ENCODE measurements around the gene GID8.

The GID8 gene

DNA sequence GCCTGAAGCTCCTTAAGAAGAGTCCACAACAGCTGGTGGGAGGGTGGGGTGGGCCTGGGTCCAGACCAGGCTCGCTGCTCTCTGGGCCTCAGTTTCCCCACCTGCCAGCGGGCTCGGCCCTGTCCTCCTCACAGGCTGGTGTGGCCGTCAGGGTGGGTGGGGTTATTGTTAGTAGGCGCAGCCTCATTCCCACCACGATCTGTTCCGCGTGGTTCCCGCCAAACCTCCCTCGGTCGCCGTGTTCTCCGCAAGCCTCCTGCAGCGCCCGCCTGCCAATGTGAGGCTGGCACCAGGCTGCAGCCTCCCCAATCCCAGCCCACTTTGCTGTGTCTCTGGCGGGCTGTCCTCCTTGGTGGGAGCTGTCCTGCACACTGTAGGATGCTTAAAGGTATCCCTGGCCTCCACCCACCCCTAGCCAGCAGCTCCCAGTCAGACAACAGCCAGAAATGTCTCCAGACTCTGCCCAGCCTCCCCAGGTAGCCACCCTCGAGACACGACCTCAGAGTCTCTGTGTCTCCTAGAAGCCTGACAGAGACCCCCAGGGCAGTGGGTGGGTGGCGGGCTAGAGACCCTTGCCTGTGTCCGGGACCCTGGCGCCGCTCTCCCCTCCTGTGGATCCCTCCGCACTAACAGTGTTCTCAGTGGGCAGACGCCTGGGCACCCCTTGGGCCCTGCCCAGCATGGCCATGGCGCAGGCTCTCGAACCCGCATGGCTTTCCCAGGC lies 29.8 kb downstream of the GID8 start:
- H3K79me2 ChIP-seq (ENCODE audit: control insufficient read depth, low read length): no peaks in the 10 kb centered on the region
- H3F3A ChIP-seq (ENCODE audit: control insufficient read depth, insufficient read depth): 0 out of 2 replicates have a peak, but pooled peaks cover 4% of the 10 kb centered on the region
- H4K20me1 ChIP-seq (ENCODE audit: control insufficient read depth, insufficient read depth, low read depth, low read length): no peaks in the 10 kb centered on the region; the same call in none of the 2 replicates
- no peak overlapping the region for H3K4me2 ChIP-seq (ENCODE audit: low read length)
- H3K4me1 ChIP-seq (ENCODE audit: control insufficient read depth, low read length): peaks cover 11% of the 10 kb centered on the region
- H3K4me3 ChIP-seq (ENCODE audit: low read length): no peak overlapping the region
- H3K9me2 ChIP-seq (replicated peaks; ENCODE audit: control insufficient read depth, low read length): no peaks in the 10 kb centered on the region
- H3K36me3 ChIP-seq (ENCODE audit: control insufficient read depth, low read length): peaks cover 33% of the 10 kb centered on the region
- no peak overlapping the region for H3K27ac ChIP-seq (ENCODE audit: low read depth, low read length)
- peaks cover 10% of the 10 kb centered on the region for H3K27me3 ChIP-seq (ENCODE audit: control insufficient read depth, low read length)
- no peak for TF ChIP-seq CTCF (IDR thresholded peaks at IDR 0.05; ENCODE audit: low read depth, low read length, poor library complexity, severe bottlenecking)
- no peak for TF ChIP-seq EZH2phosphoT487 (IDR thresholded peaks at IDR 0.05; ENCODE audit: borderline replicate concordance, low read length)
- H3K9me3 ChIP-seq (ENCODE audit: control insufficient read depth, insufficient read depth, low read length): no peaks in the 10 kb centered on the region

- Histone ChIP-seq H3K4me3 (ENCODE audit: low read length) (no peak overlapping the region), H4K20me1 (ENCODE audit: control insufficient read depth, insufficient read depth, low read depth, low read length) (no peaks in the 10 kb centered on the region; the same call in none of the 2 replicates), H3K79me2 (ENCODE audit: control insufficient read depth, low read length) (no peaks in the 10 kb centered on the region), H3K36me3 (ENCODE audit: control insufficient read depth, low read length) (peaks cover 25% of the 10 kb centered on the region), H3K27ac (ENCODE audit: low read depth, low read length) (no peak overlapping the region), H3K9me2 (replicated peaks; ENCODE audit: control insufficient read depth, low read length) (no peaks in the 10 kb centered on the region), H3K9me3 (ENCODE audit: control insufficient read depth, insufficient read depth, low read length) (no peaks in the 10 kb centered on the region), H3K4me1 (ENCODE audit: control insufficient read depth, low read length) (peaks cover 13% of the 10 kb centered on the region), H3F3A (ENCODE audit: control insufficient read depth, insufficient read depth) (0 out of 2 replicates have a peak, but pooled peaks cover 4% of the 10 kb centered on the region), H3K4me2 (ENCODE audit: low read length) (no peak overlapping the region), H3K27me3 (ENCODE audit: control insufficient read depth, low read length) (peaks cover 18% of the 10 kb centered on the region)
- TF ChIP-seq CTCF (IDR thresholded peaks at IDR 0.05; ENCODE audit: low read depth, low read length, poor library complexity, severe bottlenecking): no peak
- TF ChIP-seq EZH2phosphoT487 (IDR thresholded peaks at IDR 0.05; ENCODE audit: borderline replicate concordance, low read length): no peak
These were observed 30.6 kb downstream of the GID8 start for GRCh38 chr20:62968378-62969178.

DNA sequence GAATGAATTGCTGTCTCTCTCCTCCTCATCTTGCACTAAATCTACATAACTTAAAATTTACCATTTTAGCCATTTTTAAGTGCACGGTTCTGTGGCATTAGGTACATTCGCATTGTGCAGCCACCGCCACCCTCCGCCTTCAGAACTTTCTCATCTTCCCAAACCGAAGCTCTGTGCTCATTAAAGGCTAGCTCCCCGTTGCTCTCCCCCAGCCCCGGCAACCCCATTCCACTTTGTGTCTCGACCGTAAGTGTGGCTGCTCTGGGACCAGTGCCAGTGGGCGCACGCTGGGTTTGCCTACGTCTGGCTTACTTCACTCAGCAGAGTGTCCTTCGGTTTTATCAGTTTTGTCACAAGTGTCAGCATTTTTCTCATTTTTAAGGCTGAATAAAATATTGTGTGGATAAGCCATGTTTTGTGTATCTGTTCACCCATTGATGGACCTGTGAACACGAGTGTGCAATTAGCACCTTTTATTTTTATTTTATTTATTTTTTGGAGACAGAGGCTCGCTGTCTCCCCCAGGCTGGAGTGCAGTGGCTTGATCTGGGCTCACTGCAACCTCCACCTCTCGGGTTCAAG lies 31.3 kb downstream of the GID8 start:
- no peak overlapping the region for H3K4me3 ChIP-seq (ENCODE audit: low read length)
- no peak overlapping the region for H3K27ac ChIP-seq (ENCODE audit: low read depth, low read length)
- H3K4me1 ChIP-seq (ENCODE audit: control insufficient read depth, low read length): peaks cover 13% of the 10 kb centered on the region
- peaks cover 22% of the 10 kb centered on the region for H3K27me3 ChIP-seq (ENCODE audit: control insufficient read depth, low read length)
- TF ChIP-seq CTCF (IDR thresholded peaks at IDR 0.05; ENCODE audit: low read depth, low read length, poor library complexity, severe bottlenecking) (no peak), EZH2phosphoT487 (IDR thresholded peaks at IDR 0.05; ENCODE audit: borderline replicate concordance, low read length) (no peak)
- H3F3A ChIP-seq (ENCODE audit: control insufficient read depth, insufficient read depth): 0 out of 2 replicates have a peak, but pooled peaks cover 4% of the 10 kb centered on the region
- peaks cover 18% of the 10 kb centered on the region for H3K36me3 ChIP-seq (ENCODE audit: control insufficient read depth, low read length)
- no peaks in the 10 kb centered on the region for H3K9me2 ChIP-seq (replicated peaks; ENCODE audit: control insufficient read depth, low read length)
- H4K20me1 ChIP-seq (ENCODE audit: control insufficient read depth, insufficient read depth, low read depth, low read length): no peaks in the 10 kb centered on the region; the same call in none of the 2 replicates
- no peaks in the 10 kb centered on the region for H3K9me3 ChIP-seq (ENCODE audit: control insufficient read depth, insufficient read depth, low read length)
- H3K4me2 ChIP-seq (ENCODE audit: low read length): no peak overlapping the region
- no peaks in the 10 kb centered on the region for H3K79me2 ChIP-seq (ENCODE audit: control insufficient read depth, low read length)
